A172 (cell line): ENCODE data around the gene VWA8. TPM values are rescaled to one million over a fixed set of nuclear protein-coding genes. Genes with fewer than 3 reads are reported as not detected.

Source experiments
- DNase-seq: peaks from one replicate; pipeline ENCODE4 v3.0.0-alpha.2; 2015; ENCODE audit warnings: low spot score
- total RNA-seq: library from RNA; depleted of rRNA; stranded (reverse); fragments of >200 nt; shearing (Covaris generic); gene quantifications from 2 replicates; pipeline ENCODE4 v1.2.3, GENCODE V29; 2014; rRNA removed

VWA8 gene
- total RNA-seq, 1 experiment from 2014 or later = 8.6 TPM

DNA sequence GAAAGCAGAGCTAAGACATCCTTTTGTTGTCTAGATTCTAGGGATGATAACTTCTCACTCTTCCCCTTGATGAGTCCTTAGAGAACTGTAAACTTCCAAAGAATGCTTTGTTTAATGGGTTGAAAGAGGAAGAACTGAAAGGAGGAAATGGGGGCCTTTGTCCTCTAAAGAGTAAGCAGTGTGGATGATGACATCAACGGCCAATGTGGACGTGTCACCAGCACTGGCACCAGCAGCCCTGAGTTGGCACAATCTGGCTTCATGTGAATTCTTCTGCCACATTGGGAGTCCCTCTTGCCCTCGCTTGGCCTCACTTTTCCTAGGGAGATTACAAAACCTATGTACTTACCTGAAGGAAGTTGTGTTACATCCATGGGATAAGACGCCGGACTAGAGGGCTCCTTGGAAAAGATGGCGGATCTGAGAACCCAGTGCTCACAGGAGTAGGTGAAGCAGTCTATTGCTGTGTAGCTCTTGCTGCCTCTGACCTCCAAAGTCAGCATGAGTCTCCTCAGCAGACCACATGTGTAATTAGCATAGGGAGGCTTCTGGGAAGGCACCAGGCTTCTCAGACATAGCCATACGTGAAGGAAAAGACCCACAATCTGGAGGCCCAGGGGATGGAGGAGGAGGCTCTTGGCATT lies 440.8 kb downstream of the VWA8 start:
- DNase-seq = no peak

Other genes starting within 250 kb of the VWA8 start
- 3.8 and 5.3 TPM in 2 replicates for gene DGKH, start 87.5 kb upstream of the VWA8 start, total RNA-seq